IMR-90 (cell line): ENCODE data around the gene NLGN1. TPM values are rescaled to one million over a fixed set of nuclear protein-coding genes. Genes with fewer than 3 reads are reported as not detected.

Source experiments
- ATAC-seq: fragments of 200-7000 bp; cut with Tn5 transposase; 2 replicates; pipeline ENCODE4 v1.9.1; 2020; ENCODE audit warnings: low read depth, mild to moderate bottlenecking, moderate library complexity
- BruUV-seq: library from RNA; stranded (reverse); fragments of 400-500 nt; replicated peaks from 2 replicates; lab custom pipeline; 2021; lab: Mats Ljungman, UMichigan
- CTCF ChIA-PET: fragments of 300-600 bp; formaldehyde crosslinking; extraction: SDS; loops from one replicate; lab custom pipeline; 2021; ENCODE audit warnings: antibody characterized with exemption; lab: Yijun Ruan, JAX
- POLR2A ChIA-PET: fragments of 300-600 bp; sonication (Branson Sonifier 250); formaldehyde crosslinking; loops from one replicate; lab custom pipeline; 2022; ENCODE audit warnings: antibody characterized with exemption; ENCODE audit not compliant: unreplicated experiment; lab: Charles Lee
- DNase-seq: peaks from one replicate; pipeline ENCODE4 v3.0.0; 2013
- H2AFZ ChIP-seq: replicated peaks from 2 replicates; pipeline ENCODE3; 2013; ENCODE audit warnings: low read length, mild to moderate bottlenecking; ENCODE audit not compliant: poor library complexity
- H2AK5ac ChIP-seq: 2 replicates; pipeline ENCODE4 v1.6.1; 2013; ENCODE audit warnings: low read depth, low read length, inconsistent platforms
- H2AK9ac ChIP-seq: replicated peaks from 2 replicates; pipeline ENCODE3; 2013; ENCODE audit warnings: mild to moderate bottlenecking, low read depth, low read length, moderate library complexity; ENCODE audit not compliant: poor library complexity
- H2BK120ac ChIP-seq: 2 replicates; pipeline ENCODE4 v1.6.1; 2013; ENCODE audit warnings: low read depth, low read length, inconsistent platforms
- H2BK15ac ChIP-seq: 3 replicates; pipeline ENCODE4 v1.6.1; 2013; ENCODE audit warnings: low read depth, low read length, inconsistent platforms
- H2BK20ac ChIP-seq: 2 replicates; pipeline ENCODE4 v1.6.1; 2013; ENCODE audit warnings: low read depth, mild to moderate bottlenecking, inconsistent platforms, low read length, moderate library complexity
- H2BK5ac ChIP-seq: 2 replicates; pipeline ENCODE4 v1.6.1; 2013; ENCODE audit warnings: mild to moderate bottlenecking, low read depth, low read length, inconsistent platforms; ENCODE audit not compliant: poor library complexity, severe bottlenecking
- H3K14ac ChIP-seq: replicated peaks from 2 replicates; pipeline ENCODE4 v1.6.1; 2013; ENCODE audit warnings: low read depth, low read length, inconsistent platforms
- H3K18ac ChIP-seq: 2 replicates; pipeline ENCODE4 v1.6.1; 2013; ENCODE audit warnings: low read depth, low read length, control low read depth
- H3K23ac ChIP-seq: 2 replicates; pipeline ENCODE4 v1.6.1; 2013; ENCODE audit warnings: low read depth, low read length, inconsistent platforms
- H3K27ac ChIP-seq: 2 replicates; pipeline ENCODE4 v1.5.1; 2013; ENCODE audit warnings: mild to moderate bottlenecking, control low read depth, low read length; ENCODE audit not compliant: insufficient read depth
- H3K27me3 ChIP-seq: 2 replicates; pipeline ENCODE4 v1.6.1; 2013; ENCODE audit warnings: low read length; ENCODE audit not compliant: control insufficient read depth, insufficient read depth
- H3K36me3 ChIP-seq: 2 replicates; pipeline ENCODE4 v1.6.1; 2013; ENCODE audit warnings: low read length, mixed read lengths; ENCODE audit not compliant: control insufficient read depth, insufficient read depth
- H3K4ac ChIP-seq: 2 replicates; pipeline ENCODE4 v1.6.1; 2013; ENCODE audit warnings: low read depth, low read length, inconsistent platforms
- H3K4me1 ChIP-seq: 2 replicates; pipeline ENCODE4 v1.6.1; 2013; ENCODE audit warnings: low read length, mixed read lengths; ENCODE audit not compliant: control insufficient read depth, insufficient read depth
- H3K4me2 ChIP-seq: 2 replicates; pipeline ENCODE4 v1.6.1; 2013; ENCODE audit warnings: low read depth, mild to moderate bottlenecking, control low read depth, low read length, moderate library complexity
- H3K4me3 ChIP-seq: 2 replicates; pipeline ENCODE4 v1.5.1; 2013; ENCODE audit warnings: low read depth, mild to moderate bottlenecking, control low read depth, low read length, moderate library complexity; ENCODE audit not compliant: insufficient read depth
- H3K56ac ChIP-seq: 2 replicates; pipeline ENCODE4 v1.6.1; 2013; ENCODE audit warnings: low read length, inconsistent platforms; ENCODE audit not compliant: insufficient read depth; ENCODE audit errors: extremely low read depth
- H3K79me1 ChIP-seq, 2 experiments: 2 replicates each; pipeline ENCODE4 v1.6.1; 2013; ENCODE audit warnings: low read length in 2 of 2, inconsistent platforms in 1 of 2, low read depth in 1 of 2
- H3K9ac ChIP-seq: 2 replicates; pipeline ENCODE4 v1.6.1; 2013; ENCODE audit warnings: low read depth, low read length, control low read depth
- H3K9me1 ChIP-seq: 2 replicates; pipeline ENCODE4 v1.6.1; 2013; ENCODE audit warnings: low read length, inconsistent platforms; ENCODE audit not compliant: insufficient read depth
- H3K9me3 ChIP-seq: 2 replicates; pipeline ENCODE4 v1.6.1; 2013; ENCODE audit warnings: low read length; ENCODE audit not compliant: control insufficient read depth, insufficient read depth
- H4K20me1 ChIP-seq: 2 replicates; pipeline ENCODE4 v1.6.1; 2013; ENCODE audit warnings: low read length, inconsistent platforms; ENCODE audit not compliant: insufficient read depth
- H4K5ac ChIP-seq: 2 replicates; pipeline ENCODE4 v1.6.1; 2013; ENCODE audit warnings: mild to moderate bottlenecking, low read depth, low read length, control low read depth
- H4K8ac ChIP-seq, 2 experiments: 2 replicates each; pipeline ENCODE4 v1.6.1; 2013; ENCODE audit warnings: low read depth in 2 of 2, low read length in 2 of 2, control low read depth in 1 of 2, inconsistent platforms in 1 of 2
- H4K91ac ChIP-seq: 2 replicates; pipeline ENCODE4 v1.6.1; 2013; ENCODE audit warnings: low read depth, low read length, inconsistent platforms; ENCODE audit not compliant: insufficient read depth
- BHLHE40 ChIP-seq: fragments of 150-350 bp; IDR thresholded peaks from 2 replicates; pipeline ENCODE4 v1.6.1; 2016; ENCODE audit warnings: mild to moderate bottlenecking, low read depth, low read length
- CEBPB ChIP-seq: IDR thresholded peaks from 2 replicates; pipeline ENCODE4 v1.6.1; 2012; ENCODE audit warnings: low read depth, low read length, improper control_type of control experiment
- CHD1 ChIP-seq: IDR thresholded peaks from 2 replicates; pipeline ENCODE4 v1.6.1; 2012; ENCODE audit warnings: low read depth, low read length, improper control_type of control experiment
- FOS ChIP-seq: fragments of 150-350 bp; IDR thresholded peaks from 2 replicates; pipeline ENCODE4 v1.6.1; 2016; ENCODE audit warnings: low read depth, low read length
- MAZ ChIP-seq: IDR thresholded peaks from 2 replicates; pipeline ENCODE4 v1.6.1; 2012; ENCODE audit warnings: low read depth, mild to moderate bottlenecking, low read length, improper control_type of control experiment, moderate library complexity, borderline replicate concordance
- MXI1 ChIP-seq: IDR thresholded peaks from 2 replicates; pipeline ENCODE4 v1.6.1; 2012; ENCODE audit warnings: low read depth, mild to moderate bottlenecking, low read length, moderate library complexity, borderline replicate concordance
- NFE2L2 ChIP-seq: fragments of 150-350 bp; IDR thresholded peaks from 2 replicates; pipeline ENCODE4 v1.6.1; 2016; ENCODE audit warnings: low read depth, mild to moderate bottlenecking, low read length
- POLR2A ChIP-seq: IDR thresholded peaks from 2 replicates; pipeline ENCODE4 v1.6.1; 2012; ENCODE audit warnings: mild to moderate bottlenecking, low read depth, low read length
- RAD21 ChIP-seq: IDR thresholded peaks from 2 replicates; pipeline ENCODE4 v1.6.1; 2012; ENCODE audit warnings: low read length, improper control_type of control experiment
- RFX5 ChIP-seq: IDR thresholded peaks from 2 replicates; pipeline ENCODE4 v1.8.0; 2012; ENCODE audit warnings: low read depth, mild to moderate bottlenecking, low read length, moderate library complexity
- SMC3 ChIP-seq: fragments of 150-350 bp; IDR thresholded peaks from 2 replicates; pipeline ENCODE4 v1.6.1; 2016; ENCODE audit warnings: low read depth, mild to moderate bottlenecking, antibody characterized with exemption, low read length, moderate library complexity
- WGBS, 2 experiments: methylation state at CpG; one replicate each; pipeline versions ENCODE4 v1.1.5 to v1.1.7; 2013; ENCODE audit warnings: missing lambda C conversion rate in 2 of 2; ENCODE audit not compliant: insufficient read length in 1 of 2; ENCODE audit errors: extremely low coverage in 2 of 2; 5-methylcytosine and 5-hydroxymethylcytosine counted together
- dilution Hi-C: fragments of 300-500 bp; cut with HindIII; formaldehyde crosslinking; loops from one replicate; pipeline ENCODE4 v1.14.3; 2018; ENCODE audit warnings: low sequenced_read_pairs; ENCODE audit not compliant: unreplicated experiment
- in situ Hi-C: fragments of 300-500 bp; cut with MboI; formaldehyde crosslinking; loops from 3 replicates; pipeline ENCODE4 v1.14.3; 2019; ENCODE audit warnings: low sequenced_read_pairs, inconsistent platforms, mixed read lengths
- intact Hi-C: fragments of 100-400 bp; cut with micrococcal nuclease; formaldehyde crosslinking; loops from 2 replicates; pipeline ENCODE4 v1.10.0; 2022
- polyA plus RNA-seq, 3 experiments: library from polyadenylated mRNA; depleted of rRNA; stranded (reverse); fragments of >200 nt; gene quantifications; 2 replicates each; pipeline ENCODE4 v1.2.3, GENCODE V29; 2012; ENCODE audit warnings: low replicate concordance in 1 of 3
- total RNA-seq: library from RNA; depleted of rRNA; stranded (reverse); fragments of >200 nt; gene quantifications from 2 replicates; pipeline ENCODE4 v1.2.3, GENCODE V29; 2012
- TF ChIP-seq, protein P1 (sequence below): fragments of 150-350 bp; IDR thresholded peaks from 2 replicates; pipeline ENCODE4 v1.6.1; 2017; ENCODE audit warnings: mild to moderate bottlenecking, antibody characterized with exemption, low read length, low read depth
- TF ChIP-seq, protein P2 (sequence below): fragments of 150-350 bp; IDR thresholded peaks from 2 replicates; pipeline ENCODE4 v1.6.1; 2016; ENCODE audit warnings: low read depth, mild to moderate bottlenecking, low read length, moderate library complexity, borderline replicate concordance

Gene NLGN1
- total and polyA plus RNA-seq, 2 of the 4 experiments (the other 2 are of a cell fraction): 1.8 to 12.5 TPM

DNA sequence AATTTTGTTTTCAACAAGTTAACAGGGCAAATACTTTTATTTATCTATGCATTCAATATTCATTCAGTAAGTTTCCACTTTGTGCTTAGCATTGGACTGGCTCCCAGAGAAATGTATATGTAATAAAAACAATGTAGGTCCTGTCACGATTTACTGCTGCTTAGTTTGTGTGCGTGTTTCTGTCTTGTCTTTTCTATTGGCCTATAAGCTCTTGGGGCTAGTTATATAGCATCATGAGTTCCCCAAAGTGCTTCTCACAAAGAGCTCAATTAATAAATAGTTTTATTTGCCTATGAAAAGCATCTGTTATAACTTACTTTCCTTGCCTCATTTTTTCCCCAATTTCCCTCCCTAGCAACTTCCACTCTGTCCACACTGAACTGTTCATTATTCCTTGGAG, 794.9 kb downstream of the NLGN1 start:
- Histone ChIP-seq H3K18ac (peak overlapping the region; percentile 71; the same call in 1 of the 2 replicates), H2BK120ac (peak overlapping the region; percentile 44), H3K9ac (no peak overlapping the region), H4K8ac (no peak overlapping the region), H3K23ac (no peak overlapping the region), H4K5ac (peak overlapping the region; percentile 16; the same call in 1 of the 2 replicates), H3K27ac (no peak overlapping the region), H2AK9ac (no peak overlapping the region), H3K4me2 (no peak overlapping the region), H3K14ac (no peak overlapping the region; the same call in 1 of the 2 replicates), H3K79me1 (no peaks in the 10 kb centered on the region), H3K56ac (no peak overlapping the region), H2AK5ac (no peak overlapping the region), H3K4ac (no peak overlapping the region), H4K20me1 (no peaks in the 10 kb centered on the region), H2BK5ac (no peak overlapping the region), H3K4me3 (no peak overlapping the region), H3K9me1 (no peaks in the 10 kb centered on the region), H4K91ac (no peak overlapping the region), H2AFZ (no peak overlapping the region), H3K27me3 (no peaks in the 10 kb centered on the region), H3K9me3 (no peaks in the 10 kb centered on the region), H3K4me1 (peaks cover 4% of the 10 kb centered on the region), H2BK15ac (no peak overlapping the region), H3K36me3 (no peaks in the 10 kb centered on the region), H2BK20ac (peak overlapping the region; percentile 57; the same call in 1 of the 2 replicates)
- TF ChIP-seq RFX5 (no peak), MAZ (no peak), NFE2L2 (no peak), MXI1 (no peak), FOS (no peak), CEBPB (no peak), BHLHE40 (no peak), POLR2A (no peak), SMC3 (no peak), CHD1 (no peak), RAD21 (no peak)
- TF ChIP-seq, protein P1, sequence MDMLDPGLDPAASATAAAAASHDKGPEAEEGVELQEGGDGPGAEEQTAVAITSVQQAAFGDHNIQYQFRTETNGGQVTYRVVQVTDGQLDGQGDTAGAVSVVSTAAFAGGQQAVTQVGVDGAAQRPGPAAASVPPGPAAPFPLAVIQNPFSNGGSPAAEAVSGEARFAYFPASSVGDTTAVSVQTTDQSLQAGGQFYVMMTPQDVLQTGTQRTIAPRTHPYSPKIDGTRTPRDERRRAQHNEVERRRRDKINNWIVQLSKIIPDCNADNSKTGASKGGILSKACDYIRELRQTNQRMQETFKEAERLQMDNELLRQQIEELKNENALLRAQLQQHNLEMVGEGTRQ: no peak
- TF ChIP-seq, protein P2, sequence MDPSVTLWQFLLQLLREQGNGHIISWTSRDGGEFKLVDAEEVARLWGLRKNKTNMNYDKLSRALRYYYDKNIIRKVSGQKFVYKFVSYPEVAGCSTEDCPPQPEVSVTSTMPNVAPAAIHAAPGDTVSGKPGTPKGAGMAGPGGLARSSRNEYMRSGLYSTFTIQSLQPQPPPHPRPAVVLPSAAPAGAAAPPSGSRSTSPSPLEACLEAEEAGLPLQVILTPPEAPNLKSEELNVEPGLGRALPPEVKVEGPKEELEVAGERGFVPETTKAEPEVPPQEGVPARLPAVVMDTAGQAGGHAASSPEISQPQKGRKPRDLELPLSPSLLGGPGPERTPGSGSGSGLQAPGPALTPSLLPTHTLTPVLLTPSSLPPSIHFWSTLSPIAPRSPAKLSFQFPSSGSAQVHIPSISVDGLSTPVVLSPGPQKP: no peak
- WGBS, 2 experiments: no CpG with 5 or more reads among the region's 2 CpGs
- dilution Hi-C loops: no loop called here
- no TSS peak for BruUV-seq
- intact Hi-C loops: loop anchor here (10.0 kb wide), 1 partner anchor 608 kb away; no protein-coding TSS in a partner anchor
- ChIA-PET POLR2A (no interaction called here), CTCF (no interaction called here)
- ATAC-seq (no peak), DNase-seq (no peak)
- in situ Hi-C loops: no loop called here
